HCT116 (cell line): ENCODE data around the gene PXDN.

Experiments used
- CBX3 ChIP-seq: IDR thresholded peaks from 2 replicates; pipeline ENCODE4 v1.6.1; 2012; ENCODE audit warnings: low read depth
- CEBPB ChIP-seq: IDR thresholded peaks from 2 replicates; pipeline ENCODE4 v1.6.1; 2012; ENCODE audit warnings: low read depth
- EZH2 ChIP-seq: fragments of 200-600 bp; sonication (generic); IDR thresholded peaks from 2 replicates; pipeline ENCODE4 v1.6.1; 2017; ENCODE audit warnings: antibody characterized with exemption, mixed run types
- EZH2phosphoT487 ChIP-seq: fragments of 200-600 bp; IDR thresholded peaks from 2 replicates; pipeline ENCODE4 v1.6.1; 2018; ENCODE audit warnings: antibody characterized with exemption, borderline replicate concordance
- POLR2A ChIP-seq: IDR thresholded peaks from 2 replicates; pipeline ENCODE4 v1.7.0; 2011; ENCODE audit warnings: borderline replicate concordance; ENCODE audit not compliant: insufficient read depth, insufficient read length; ENCODE audit errors: extremely low read depth
- POLR2AphosphoS5 ChIP-seq: IDR thresholded peaks from 2 replicates; pipeline ENCODE4 v1.6.1; 2011; ENCODE audit warnings: mild to moderate bottlenecking, low read depth, low read length, moderate library complexity
- RAD21 ChIP-seq: IDR thresholded peaks from 2 replicates; pipeline ENCODE4 v1.6.1; 2012; ENCODE audit warnings: low read depth, mild to moderate bottlenecking
- SRF ChIP-seq: IDR thresholded peaks from 2 replicates; pipeline ENCODE4 v1.6.1; 2012; ENCODE audit warnings: low read depth
- ZNF274 ChIP-seq: fragments of 200-500 bp; sonication (Bioruptor generic); IDR thresholded peaks from 2 replicates; pipeline ENCODE4 v1.6.1; 2014; ENCODE audit warnings: mild to moderate bottlenecking, low read depth, low read length, inconsistent platforms
- TF ChIP-seq, protein P1 (sequence below): IDR thresholded peaks from 2 replicates; pipeline ENCODE4 v1.6.1; 2012
- TF ChIP-seq, protein P2 (sequence below), 3 experiments: fragments of 200-600 bp in 1 of 3; sonication (generic) in 1 of 3; IDR thresholded peaks in 2 of 3; conservative IDR thresholded peaks in 1 of 3; 2 replicates each; pipeline ENCODE4 v1.5.1; 2012 to 2017; ENCODE audit warnings: low read depth in 2 of 3, low read length in 2 of 3, antibody characterized with exemption in 1 of 3, borderline replicate concordance in 1 of 3, control low read depth in 1 of 3, mild to moderate bottlenecking in 1 of 3, mixed read lengths in 1 of 3, mixed run types in 1 of 3, moderate library complexity in 1 of 3; ENCODE audit not compliant: insufficient read depth in 1 of 3
- TF ChIP-seq, protein P3 (sequence below): IDR thresholded peaks from 2 replicates; pipeline ENCODE4 v1.6.1; 2012; ENCODE audit warnings: low read depth

DNA sequence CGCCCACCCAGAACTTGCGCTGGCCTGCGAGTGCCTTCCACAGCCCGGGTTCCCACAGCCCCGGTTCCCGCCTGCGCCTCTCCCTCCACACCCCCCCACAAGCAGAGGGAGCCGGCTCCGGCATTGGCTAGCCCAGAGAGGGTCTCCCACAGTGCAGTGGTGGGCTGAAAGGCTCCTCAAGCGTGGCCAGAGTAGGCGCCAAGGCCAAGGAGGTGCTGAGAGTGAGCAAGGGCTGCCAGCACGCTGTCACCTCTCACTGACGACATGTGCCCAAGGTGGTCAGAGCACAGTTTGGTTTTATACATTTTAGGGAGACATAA is 15.3 kb upstream of the PXDN start:
- TF ChIP-seq, protein P1, sequence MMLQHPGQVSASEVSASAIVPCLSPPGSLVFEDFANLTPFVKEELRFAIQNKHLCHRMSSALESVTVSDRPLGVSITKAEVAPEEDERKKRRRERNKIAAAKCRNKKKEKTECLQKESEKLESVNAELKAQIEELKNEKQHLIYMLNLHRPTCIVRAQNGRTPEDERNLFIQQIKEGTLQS = no peak
- TF ChIP-seq, protein P2, sequence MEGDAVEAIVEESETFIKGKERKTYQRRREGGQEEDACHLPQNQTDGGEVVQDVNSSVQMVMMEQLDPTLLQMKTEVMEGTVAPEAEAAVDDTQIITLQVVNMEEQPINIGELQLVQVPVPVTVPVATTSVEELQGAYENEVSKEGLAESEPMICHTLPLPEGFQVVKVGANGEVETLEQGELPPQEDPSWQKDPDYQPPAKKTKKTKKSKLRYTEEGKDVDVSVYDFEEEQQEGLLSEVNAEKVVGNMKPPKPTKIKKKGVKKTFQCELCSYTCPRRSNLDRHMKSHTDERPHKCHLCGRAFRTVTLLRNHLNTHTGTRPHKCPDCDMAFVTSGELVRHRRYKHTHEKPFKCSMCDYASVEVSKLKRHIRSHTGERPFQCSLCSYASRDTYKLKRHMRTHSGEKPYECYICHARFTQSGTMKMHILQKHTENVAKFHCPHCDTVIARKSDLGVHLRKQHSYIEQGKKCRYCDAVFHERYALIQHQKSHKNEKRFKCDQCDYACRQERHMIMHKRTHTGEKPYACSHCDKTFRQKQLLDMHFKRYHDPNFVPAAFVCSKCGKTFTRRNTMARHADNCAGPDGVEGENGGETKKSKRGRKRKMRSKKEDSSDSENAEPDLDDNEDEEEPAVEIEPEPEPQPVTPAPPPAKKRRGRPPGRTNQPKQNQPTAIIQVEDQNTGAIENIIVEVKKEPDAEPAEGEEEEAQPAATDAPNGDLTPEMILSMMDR (IDR thresholded peaks at IDR 0.05 in 2 of 3, conservative IDR thresholded peaks at IDR 0.05 in 1 of 3; ENCODE audit: borderline replicate concordance in 1 of 3, insufficient read depth in 1 of 3, low read depth in 2 of 3, low read length in 2 of 3) = no peak
- no peak for TF ChIP-seq POLR2AphosphoS5
- no peak for TF ChIP-seq EZH2
- TF ChIP-seq CBX3 = no peak
- TF ChIP-seq CEBPB = no peak
- TF ChIP-seq, protein P3, sequence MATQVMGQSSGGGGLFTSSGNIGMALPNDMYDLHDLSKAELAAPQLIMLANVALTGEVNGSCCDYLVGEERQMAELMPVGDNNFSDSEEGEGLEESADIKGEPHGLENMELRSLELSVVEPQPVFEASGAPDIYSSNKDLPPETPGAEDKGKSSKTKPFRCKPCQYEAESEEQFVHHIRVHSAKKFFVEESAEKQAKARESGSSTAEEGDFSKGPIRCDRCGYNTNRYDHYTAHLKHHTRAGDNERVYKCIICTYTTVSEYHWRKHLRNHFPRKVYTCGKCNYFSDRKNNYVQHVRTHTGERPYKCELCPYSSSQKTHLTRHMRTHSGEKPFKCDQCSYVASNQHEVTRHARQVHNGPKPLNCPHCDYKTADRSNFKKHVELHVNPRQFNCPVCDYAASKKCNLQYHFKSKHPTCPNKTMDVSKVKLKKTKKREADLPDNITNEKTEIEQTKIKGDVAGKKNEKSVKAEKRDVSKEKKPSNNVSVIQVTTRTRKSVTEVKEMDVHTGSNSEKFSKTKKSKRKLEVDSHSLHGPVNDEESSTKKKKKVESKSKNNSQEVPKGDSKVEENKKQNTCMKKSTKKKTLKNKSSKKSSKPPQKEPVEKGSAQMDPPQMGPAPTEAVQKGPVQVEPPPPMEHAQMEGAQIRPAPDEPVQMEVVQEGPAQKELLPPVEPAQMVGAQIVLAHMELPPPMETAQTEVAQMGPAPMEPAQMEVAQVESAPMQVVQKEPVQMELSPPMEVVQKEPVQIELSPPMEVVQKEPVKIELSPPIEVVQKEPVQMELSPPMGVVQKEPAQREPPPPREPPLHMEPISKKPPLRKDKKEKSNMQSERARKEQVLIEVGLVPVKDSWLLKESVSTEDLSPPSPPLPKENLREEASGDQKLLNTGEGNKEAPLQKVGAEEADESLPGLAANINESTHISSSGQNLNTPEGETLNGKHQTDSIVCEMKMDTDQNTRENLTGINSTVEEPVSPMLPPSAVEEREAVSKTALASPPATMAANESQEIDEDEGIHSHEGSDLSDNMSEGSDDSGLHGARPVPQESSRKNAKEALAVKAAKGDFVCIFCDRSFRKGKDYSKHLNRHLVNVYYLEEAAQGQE = no peak
- no peak for TF ChIP-seq RAD21
- no peak for TF ChIP-seq POLR2A
- no peak for TF ChIP-seq EZH2phosphoT487
- no peak for TF ChIP-seq SRF
- TF ChIP-seq ZNF274 = no peak
